HG03025 (cell line): Measurements from ENCODE around the gene BCR.

Experiments used
- ATAC-seq: cut with Tn5 transposase; IDR thresholded peaks from one replicate; pipeline ENCODE4 v1.9.1; 2021; ENCODE audit warnings: mild to moderate bottlenecking, moderate library complexity; ENCODE audit not compliant: unreplicated experiment, low FRiP score

Gene BCR

DNA sequence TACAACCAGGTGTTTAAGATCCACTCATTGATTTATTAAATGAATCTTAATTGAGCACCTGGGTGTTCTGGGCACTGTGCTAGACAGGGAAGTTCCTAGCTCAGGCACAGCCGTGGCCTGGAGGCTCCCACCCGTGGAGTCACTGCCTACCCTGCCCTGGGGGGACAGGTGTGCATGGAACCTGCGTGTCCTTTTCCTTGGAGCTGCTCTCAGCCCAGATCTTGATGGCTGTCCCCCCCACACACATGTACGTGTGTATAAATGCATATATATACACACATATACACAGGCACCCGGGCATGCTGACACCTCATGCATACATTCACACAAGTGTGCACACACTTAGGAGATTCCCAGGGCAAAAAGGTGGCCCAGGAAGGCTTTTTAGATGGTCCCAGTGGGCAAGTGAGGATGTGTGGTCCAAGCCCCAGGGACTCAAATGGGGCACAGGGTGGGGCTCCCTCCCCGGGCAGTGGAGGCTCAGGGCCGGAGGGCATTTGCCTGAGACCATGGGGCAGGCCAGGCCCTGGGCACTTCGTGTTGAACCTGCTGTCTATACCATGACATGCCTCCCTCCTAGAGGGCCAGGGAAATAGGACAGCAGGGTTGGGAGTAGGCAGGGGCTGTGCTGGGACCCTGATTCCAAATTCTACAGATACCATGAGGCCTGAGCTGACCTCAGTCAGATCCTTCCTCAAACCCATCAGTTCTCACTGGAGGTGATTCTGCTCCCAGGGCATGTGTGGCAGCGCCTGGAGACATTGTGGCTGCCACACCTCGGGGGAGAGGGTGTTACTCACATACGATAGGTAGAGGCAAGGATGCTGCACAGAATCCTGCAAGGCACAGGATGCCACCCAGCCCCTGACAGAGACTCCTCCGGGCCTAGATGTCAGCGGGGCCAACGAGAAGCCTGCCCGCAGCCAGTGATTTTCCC lies 77.8 kb downstream of the BCR start:
- ATAC-seq, result no peak

DNA sequence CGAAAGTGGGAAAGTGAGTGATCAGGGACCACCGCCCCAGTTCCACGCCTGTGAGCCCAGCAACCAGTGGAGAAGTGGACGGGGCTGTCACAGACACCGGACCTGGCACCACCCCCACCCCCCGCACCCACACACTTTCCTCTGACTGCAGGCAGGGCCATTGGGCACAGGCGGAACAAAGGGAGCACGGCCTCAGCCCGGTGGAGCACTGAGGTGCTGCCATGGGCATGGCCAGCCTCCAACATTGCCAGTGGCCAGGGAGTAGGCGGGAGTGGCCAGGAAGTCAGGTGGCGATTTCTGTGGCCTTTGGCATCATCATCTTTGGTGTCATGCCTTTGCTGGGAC lies 78.5 kb downstream of the BCR start:
- no peak for ATAC-seq

DNA sequence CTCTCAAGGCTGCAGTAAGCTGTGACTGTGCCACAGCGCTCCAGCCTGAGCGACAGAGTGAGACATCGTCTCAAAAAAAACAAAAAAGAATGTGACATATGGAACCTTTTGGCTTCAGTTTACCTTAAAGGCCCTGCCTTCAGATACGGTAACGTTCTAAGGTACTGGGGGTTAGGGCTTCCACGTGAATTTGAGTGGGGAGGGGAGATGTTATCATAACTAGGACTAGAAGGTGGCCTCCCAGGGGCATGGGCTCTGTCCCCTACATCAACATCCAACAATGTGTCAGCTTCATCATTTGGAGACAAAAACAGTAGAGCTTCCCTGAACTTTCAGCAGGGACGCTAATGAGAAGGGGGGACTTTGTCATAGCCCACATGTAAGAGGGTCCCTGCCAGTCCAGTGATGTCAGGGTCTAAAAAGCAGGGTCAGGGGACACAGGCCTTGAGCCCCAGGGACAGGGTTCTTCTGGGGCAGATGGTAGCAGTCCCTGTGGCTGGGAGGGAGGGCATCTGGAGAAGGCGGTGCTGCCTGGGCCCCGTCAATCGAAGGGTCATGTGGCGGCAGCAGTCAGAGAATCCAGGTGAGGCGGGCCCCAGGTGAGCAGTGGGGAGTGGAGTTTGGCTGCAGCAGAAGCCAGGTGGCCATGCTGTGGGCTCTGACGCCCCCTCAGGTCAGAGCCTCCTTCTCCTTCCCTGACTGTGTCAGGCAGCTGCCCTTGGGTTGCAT lies 79.8 kb downstream of the BCR start:
- ATAC-seq, result no peak

DNA sequence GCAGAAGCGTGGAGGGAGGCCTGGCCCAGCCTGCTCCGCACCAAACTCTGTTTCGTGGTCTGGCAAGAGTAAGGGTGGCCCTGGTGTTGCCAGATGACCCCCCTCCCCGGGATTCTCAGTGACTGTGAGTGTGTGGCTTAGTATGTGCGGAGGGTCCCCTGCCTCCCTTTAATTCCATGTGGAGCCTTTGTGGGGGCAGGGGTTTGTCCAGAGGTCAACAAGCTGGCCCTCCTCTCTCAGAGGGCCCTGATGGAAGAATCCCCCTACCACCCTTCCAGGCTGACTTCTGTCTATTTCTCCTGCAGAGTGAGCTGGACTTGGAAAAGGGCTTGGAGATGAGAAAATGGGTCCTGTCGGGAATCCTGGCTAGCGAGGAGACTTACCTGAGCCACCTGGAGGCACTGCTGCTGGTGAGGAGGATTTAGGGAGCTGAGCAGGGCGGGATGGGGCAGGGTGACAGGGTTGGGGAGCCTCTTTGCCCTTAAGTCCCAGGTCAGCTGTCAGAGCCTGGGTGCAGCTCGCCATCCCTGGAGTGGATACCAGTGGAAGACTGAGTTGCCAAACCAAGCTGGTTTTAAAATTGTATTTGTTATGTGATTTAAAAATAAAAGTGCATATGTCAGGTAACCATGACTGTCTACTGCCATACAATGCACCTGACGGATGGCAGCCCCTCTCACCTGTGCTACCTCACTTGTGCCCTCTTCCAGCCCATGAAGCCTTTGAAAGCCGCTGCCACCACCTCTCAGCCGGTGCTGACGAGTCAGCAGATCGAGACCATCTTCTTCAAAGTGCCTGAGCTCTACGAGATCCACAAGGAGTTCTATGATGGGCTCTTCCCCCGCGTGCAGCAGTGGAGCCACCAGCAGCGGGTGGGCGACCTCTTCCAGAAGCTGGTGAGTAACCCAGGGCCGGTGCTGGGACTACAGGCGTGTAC lies 80.6 kb downstream of the BCR start:
- no peak for ATAC-seq

DNA sequence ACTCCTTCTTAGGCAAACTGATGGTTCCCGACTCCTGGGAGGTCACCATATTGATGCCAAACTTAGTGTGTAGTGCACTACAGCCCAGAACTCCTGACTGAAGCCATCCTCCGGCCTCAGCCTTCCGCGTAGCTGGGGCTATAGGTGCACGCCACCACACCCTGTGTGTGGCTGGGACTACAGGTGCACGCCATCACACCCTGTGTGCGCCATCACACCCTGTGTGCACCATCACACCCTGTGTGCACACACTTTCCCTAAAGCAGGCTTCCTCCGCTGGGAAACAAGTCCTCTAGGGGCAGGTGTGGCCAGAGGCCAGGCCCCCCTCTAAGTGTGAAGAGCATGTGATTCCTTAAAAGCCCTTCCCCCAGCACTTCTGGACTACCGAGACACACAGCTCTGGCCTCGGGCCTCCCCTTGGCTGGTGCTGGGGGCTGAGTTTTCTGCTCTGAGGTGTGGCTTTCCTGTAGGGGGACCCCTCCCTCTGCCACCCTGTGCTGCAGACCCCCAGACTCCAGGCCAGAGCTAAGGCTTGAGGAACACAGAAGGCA lies 81.7 kb downstream of the BCR start:
- ATAC-seq, result no peak

DNA sequence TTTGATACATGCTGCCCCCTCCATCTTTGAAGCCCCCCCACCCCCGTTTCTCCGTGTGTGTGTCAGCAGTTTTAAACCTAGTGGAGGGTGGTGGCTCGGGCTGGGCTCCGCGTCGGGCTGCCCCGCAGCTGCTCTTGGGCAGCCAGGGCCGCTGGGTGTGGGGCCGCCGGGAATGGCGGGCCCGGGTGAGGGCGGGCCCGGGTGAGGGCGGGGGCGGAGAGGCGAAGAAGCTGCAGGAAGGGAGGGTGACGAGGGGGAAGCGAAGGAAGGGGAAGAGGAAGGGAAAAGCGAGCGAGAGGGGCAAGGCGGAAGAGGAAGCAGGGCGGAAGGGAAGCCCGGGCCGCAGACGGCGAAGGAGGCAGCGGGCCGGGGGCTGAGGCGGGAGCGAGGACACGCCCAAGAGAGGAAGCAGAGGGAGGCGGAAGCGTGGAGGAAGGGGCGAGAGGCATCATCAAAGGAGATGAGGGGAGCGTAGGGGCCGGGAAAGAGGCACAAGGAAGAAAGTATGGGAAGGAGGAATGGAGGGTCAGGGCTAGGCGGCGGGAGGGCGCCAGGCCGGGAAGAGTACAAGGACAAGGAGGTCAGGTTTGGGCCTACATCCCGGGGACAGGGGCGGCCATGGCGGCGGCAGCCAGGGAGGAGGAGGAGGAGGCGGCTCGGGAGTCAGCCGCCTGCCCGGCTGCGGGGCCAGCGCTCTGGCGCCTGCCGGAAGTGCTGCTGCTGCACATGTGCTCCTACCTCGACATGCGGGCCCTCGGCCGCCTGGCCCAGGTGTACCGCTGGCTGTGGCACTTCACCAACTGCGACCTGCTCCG lies 82.4 kb downstream of the BCR start:
- no peak for ATAC-seq

DNA sequence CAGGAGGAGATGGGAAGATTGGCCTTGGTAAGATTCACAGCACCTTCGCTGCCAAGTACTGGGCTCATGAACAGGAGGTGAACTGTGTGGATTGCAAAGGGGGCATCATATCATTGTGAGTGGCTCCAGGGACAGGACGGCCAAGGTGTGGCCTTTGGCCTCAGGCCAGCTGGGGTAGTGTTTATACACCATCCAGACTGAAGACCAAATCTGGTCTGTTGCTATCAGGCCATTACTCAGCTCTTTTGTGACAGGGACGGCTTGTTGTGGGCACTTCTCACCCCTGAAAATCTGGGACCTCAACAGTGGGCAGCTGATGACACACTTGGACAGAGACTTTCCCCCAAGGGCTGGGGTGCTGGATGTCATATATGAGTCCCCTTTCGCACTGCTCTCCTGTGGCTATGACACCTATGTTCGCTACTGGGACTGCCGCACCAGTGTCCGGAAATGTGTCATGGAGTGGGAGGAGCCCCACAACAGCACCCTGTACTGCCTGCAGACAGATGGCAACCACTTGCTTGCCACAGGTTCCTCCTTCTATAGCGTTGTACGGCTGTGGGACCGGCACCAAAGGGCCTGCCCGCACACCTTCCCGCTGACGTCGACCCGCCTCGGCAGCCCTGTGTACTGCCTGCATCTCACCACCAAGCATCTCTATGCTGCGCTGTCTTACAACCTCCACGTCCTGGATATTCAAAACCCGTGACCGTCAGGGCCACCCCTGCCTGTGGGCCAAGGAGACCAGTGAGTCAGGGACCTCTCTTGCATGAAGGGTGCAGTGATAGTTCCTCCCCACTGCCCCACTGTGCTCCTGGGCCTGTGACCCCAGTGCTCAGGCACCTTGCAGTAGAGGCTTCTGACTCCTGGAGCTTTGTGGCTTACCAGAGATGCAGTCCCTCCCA lies 83.6 kb downstream of the BCR start:
- ATAC-seq, result no peak

DNA sequence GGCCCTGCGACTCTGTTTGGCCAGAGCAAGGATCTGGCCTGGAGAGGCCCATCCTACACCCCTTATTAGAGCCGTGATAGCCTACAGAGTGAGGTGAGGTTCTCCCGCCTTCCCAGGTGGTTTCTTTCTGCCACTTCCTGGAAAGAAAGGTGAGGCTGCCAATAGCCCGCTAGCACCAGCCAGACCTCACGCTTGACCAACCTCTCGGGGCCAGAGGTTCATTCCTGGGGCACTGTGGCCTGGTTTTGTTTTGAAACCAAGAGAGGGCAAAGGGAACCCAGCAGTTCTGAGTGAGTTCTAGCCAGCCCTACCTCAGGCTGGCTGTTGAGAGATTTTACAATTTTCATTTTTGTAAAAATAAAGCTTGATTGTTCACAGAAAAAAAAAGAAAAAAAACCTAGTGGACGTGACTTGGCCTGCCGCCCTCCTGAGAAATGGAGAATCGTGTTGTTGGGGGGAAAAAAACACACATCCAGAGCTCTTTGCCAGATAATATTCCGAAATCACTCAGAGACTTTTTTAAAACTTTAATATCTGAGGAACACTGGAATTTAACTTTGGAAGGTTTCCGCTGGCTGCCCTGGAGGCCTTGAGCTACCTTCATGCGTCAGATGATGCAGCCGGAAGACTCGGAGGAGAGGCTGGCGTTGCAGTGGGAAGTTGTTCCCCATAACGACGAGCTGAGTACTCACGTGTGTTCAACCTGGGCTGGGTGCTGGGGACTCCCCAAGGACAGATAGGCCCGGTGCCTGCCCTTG lies 84.5 kb downstream of the BCR start:
- ATAC-seq, result no peak

DNA sequence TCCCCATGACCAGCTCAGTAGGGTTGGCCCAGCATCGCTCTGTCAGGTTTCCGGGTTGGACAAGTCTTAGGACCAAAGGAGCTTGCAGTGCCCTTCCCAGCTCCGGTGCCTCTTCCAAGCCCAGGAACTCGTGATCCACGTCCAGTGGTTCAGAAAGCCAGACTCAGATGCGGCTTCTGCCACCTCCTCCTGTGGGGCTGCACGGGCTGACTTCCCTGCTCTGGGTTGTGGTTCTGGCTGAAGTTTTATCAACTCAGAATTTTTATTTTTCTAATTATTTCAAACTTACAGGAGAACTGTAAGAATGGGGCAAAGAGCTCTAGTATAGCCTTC lies 85.0 kb downstream of the BCR start:
- ATAC-seq, result no peak

DNA sequence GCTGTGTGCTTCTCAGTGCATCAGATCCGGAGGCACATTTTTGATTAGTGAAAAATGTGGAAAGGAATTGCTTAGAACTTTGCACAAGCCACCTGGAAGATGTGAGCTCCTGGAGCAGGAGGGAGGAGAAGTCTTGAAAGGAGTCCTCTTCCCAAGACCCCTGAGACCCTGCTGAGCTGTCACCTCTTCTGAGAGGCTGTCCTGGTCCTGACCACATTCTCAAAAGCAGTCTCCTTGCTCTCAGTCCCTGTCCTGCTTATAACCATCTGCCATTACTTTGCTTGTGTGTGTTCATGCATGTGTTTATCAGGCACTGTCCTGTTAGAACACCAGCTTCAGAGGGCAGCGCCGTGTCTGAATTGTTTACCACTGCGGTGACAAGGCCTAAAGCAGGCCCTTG lies 86.5 kb downstream of the BCR start:
- no peak for ATAC-seq

DNA sequence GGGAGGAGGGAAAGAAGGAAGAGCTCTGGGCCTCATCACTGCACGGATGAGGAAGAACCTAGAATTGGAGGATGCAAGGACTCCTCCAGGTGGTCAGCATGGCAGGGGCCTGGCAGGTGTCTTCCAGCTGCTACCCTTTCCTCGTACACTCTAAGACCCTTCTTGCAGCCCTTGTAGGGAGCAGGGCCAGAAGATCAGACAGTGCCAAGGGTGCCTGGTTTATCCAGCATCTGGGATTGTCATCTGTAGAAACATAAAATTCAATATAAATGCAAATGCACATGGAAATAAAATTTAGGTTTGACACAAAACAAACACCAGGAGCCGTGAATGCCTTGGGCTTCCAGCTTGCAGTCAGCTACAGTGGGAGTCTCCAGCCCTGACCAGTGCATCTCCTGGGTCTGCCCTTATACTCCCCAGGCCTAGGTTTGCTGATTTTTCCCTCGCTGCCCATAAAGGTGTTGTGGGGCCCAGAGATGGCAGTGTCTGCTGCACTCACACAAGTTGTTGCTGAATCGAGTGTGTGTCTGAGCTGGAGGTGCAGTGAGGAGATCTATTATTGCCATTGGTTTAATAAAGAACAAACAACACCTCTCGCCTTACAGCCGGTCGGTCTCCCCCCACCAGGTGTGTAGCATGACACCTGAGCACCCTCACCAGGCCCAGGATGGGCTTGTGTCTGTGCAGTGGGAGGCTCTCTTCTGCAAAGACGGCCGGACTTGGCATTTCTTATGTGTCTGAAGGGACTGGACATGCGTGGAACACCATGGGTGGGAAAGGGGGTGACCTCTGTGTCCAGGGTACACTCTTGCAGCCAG lies 87.1 kb downstream of the BCR start:
- no peak for ATAC-seq

DNA sequence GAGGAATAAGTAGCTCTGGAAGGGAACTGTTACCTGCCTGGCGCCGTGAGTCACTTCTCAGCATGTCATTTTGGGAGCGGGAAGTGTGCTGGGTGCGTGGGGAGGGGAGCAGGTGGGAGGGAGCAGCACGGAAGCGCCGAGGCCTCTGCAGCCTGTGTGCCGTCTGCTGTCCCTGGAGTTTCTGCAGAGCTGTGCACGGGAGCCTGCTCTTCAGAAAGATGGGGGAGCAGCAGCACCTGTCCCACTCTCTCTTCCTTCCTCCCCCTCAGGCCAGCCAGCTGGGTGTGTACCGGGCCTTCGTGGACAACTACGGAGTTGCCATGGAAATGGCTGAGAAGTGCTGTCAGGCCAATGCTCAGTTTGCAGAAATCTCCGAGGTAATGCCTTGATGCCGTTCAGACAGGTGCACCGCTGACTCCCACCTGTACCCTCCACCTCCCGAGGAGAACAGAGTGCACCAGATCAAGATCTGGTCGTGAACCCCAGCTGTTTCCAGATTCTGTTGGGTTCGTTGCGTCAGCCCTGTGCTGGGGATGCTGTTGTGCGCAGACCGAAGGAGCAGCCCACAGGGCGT lies 87.9 kb downstream of the BCR start:
- ATAC-seq, result no peak

DNA sequence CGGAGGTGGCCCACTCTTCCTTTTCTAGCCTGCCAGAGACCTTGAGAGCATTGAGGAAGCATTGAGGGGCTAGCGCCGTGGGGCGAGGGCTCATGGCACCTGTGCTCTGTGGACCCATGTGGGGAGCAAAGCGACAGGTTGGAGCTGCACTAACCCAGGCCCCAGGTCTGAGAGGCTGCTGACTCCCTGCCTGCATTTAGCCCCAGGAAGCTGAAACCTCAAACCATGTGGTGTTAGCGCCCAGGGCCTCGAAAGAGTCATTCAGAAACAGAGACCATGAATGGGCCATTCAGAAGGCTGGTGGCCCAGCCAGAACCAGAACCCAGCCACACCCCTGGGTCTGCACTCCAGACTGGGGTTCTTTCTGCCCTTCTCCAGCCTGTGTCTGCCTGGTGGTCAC lies 88.6 kb downstream of the BCR start:
- ATAC-seq, result no peak

DNA sequence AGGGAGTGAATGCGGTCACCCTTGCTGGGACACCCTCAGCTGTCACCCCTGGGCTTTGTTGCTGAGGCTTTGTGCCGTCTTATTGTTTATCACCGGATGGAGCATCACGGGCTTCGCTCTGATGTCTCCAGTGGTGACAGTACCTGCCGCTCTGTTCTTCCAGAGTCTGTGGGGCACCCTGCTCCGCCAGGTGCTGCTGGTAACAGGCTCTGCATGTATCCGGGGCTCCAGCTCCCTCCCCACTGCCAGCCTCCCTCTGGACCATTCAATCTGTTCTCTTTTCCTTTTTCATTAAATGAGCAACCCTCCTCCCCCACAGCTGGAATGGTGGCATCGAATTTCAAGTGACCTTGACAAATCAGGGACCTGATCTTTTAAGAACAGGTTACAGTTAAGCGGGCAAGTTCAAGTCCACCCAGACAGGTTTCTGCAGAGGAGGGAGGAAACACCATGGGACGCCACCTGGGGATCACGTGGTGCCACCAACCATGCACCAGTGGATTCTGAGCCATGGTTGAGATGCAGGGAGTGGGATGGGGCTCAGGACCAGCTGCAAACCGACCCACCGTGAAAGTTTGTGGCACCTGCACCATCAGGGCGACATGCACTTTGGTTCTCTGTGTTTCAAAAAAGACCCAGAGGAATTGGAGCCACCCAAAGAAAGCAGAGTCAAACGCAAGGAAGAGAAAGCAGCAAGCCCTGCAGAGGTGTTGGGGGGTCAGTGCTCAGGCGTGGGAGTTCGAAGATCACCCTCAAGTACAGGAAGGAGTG lies 89.3 kb downstream of the BCR start:
- no peak for ATAC-seq

DNA sequence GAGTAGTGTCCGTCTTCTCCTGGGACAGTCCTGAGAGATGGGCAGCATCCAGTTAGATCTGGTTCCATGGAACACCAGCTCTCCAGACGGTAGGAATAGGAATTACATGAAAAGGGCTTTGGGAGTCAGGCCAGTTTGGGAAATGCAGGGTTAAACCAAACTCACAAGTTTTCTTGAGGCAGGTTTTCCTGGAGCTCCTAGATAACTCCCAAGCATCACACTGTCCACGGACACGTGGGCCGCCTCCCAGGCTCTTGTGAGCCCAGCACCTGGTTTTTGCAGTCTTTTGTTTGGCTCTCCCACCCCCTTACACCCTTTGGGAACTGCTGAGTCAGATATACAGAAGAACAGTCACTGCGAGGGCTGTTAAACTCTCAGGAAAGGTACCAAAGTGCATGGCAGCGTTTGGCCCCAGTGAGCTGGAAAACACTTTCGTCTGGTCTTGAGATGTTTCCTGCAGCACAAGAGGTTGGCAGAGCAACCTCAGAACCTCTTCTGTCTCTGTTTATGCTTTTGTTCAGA lies 90.0 kb downstream of the BCR start:
- ATAC-seq, result no peak
